Measurements from ENCODE around the gene MED19. TPM values are rescaled to one million over a fixed set of nuclear protein-coding genes. Genes with fewer than 3 reads are reported as not detected.

MED19 gene
- total RNA-seq, 1 donor from 2014 or later: 6.1 TPM

Other genes starting within 250 kb of the MED19 start
- 115 TPM for gene SLC43A1, start 196.5 kb downstream of the MED19 start, total RNA-seq
- 39.3 TPM for gene TIMM10, start 181.5 kb downstream of the MED19 start, total RNA-seq
- gene SMTNL1, start 174.6 kb downstream of the MED19 start, total RNA-seq: not detected
- 53.0 TPM for gene UBE2L6, start 144.5 kb downstream of the MED19 start, total RNA-seq
- gene SERPING1, start 114.5 kb downstream of the MED19 start, total RNA-seq: 1,854 TPM
- gene YPEL4, start 62.3 kb downstream of the MED19 start, total RNA-seq: 0.33 TPM
- gene CLP1, start 54.5 kb downstream of the MED19 start, total RNA-seq: 6.1 TPM
- gene ZDHHC5, start 44.1 kb downstream of the MED19 start, total RNA-seq: 26.3 TPM
- gene TMX2, start 378 bp upstream of the MED19 start, total RNA-seq: 43.0 TPM
- gene SELENOH, start 29.3 kb upstream of the MED19 start, total RNA-seq: 67.9 TPM
- gene BTBD18, start 39.6 kb upstream of the MED19 start, total RNA-seq: not detected
- gene CTNND1, start 49.6 kb upstream of the MED19 start, total RNA-seq: 98.1 TPM